Endothelial cell of umbilical vein (primary cell): ENCODE measurements around the gene PRPF19.

ENCODE experiments used
- EZH2 ChIP-seq: IDR thresholded peaks from 2 replicates; pipeline ENCODE4 v1.6.1; 2012; ENCODE audit warnings: borderline replicate concordance, low read depth, mild to moderate bottlenecking, moderate library complexity, low read length, inconsistent platforms; ENCODE audit not compliant: severe bottlenecking
- GATA2 ChIP-seq: IDR thresholded peaks from 2 replicates; pipeline ENCODE4 v1.7.0; 2011; ENCODE audit warnings: low read depth, mild to moderate bottlenecking, moderate library complexity, mixed read lengths, low read length; ENCODE audit not compliant: insufficient read length, insufficient read depth
- JUN ChIP-seq: IDR thresholded peaks from 2 replicates; pipeline ENCODE4 v1.6.1; 2011; ENCODE audit warnings: borderline replicate concordance, low read depth; ENCODE audit not compliant: insufficient read length, insufficient read depth
- MYC ChIP-seq: IDR thresholded peaks from one replicate; pipeline ENCODE4 v1.6.1; 2011; ENCODE audit warnings: mild to moderate bottlenecking, low read depth, low read length
- POLR2A ChIP-seq: IDR thresholded peaks from 2 replicates; pipeline ENCODE4 v1.6.1; 2012; ENCODE audit warnings: low read depth, mild to moderate bottlenecking, control low read depth, low read length
- POLR2AphosphoS5 ChIP-seq: IDR thresholded peaks from 2 replicates; pipeline ENCODE4 v1.6.1; 2012; ENCODE audit warnings: low read depth, mild to moderate bottlenecking, control low read depth, low read length, moderate library complexity; ENCODE audit not compliant: insufficient read depth
- TF ChIP-seq, protein P1 (sequence below), 2 donors: IDR thresholded peaks; 1 replicate in 1 of 2; 2 replicates in 1 of 2; pipeline ENCODE4 v1.5.1; 2011; ENCODE audit warnings: low read length in 2 of 2, mild to moderate bottlenecking in 2 of 2, moderate library complexity in 2 of 2, control low read depth in 1 of 2, inconsistent platforms in 1 of 2, low read depth in 1 of 2; ENCODE audit not compliant: insufficient read depth in 1 of 2; ENCODE audit errors: extremely low read depth in 1 of 2
- TF ChIP-seq, protein P2 (sequence below): IDR thresholded peaks from 2 replicates; pipeline ENCODE4 v1.6.1; 2011; ENCODE audit not compliant: insufficient read depth, insufficient read length

DNA sequence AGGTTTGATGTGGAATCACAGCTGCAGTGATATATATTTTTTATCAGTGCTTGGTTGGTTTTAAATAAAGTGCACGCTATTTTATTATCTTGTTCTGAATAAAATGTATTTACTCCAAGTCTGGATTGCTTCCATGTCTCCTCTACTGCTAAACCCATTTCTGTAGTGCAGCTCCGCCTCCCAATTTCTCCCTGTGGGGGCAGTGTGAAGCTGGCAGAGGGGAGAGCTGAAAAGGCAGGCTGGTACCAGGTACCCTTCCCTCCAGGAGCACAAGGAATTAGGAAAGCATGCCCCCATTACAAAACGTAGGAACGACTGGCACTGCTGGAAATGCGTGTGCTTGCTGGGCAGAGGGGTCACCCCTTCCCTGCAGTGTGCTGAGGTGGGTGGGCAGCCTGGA lies 16.9 kb upstream of the PRPF19 start:
- TF ChIP-seq, protein P1, sequence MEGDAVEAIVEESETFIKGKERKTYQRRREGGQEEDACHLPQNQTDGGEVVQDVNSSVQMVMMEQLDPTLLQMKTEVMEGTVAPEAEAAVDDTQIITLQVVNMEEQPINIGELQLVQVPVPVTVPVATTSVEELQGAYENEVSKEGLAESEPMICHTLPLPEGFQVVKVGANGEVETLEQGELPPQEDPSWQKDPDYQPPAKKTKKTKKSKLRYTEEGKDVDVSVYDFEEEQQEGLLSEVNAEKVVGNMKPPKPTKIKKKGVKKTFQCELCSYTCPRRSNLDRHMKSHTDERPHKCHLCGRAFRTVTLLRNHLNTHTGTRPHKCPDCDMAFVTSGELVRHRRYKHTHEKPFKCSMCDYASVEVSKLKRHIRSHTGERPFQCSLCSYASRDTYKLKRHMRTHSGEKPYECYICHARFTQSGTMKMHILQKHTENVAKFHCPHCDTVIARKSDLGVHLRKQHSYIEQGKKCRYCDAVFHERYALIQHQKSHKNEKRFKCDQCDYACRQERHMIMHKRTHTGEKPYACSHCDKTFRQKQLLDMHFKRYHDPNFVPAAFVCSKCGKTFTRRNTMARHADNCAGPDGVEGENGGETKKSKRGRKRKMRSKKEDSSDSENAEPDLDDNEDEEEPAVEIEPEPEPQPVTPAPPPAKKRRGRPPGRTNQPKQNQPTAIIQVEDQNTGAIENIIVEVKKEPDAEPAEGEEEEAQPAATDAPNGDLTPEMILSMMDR (IDR thresholded peaks at IDR 0.05; ENCODE audit: extremely low read depth in 1 of 2, insufficient read depth in 1 of 2, low read depth in 1 of 2, low read length in 2 of 2): no peak
- TF ChIP-seq, protein P2, sequence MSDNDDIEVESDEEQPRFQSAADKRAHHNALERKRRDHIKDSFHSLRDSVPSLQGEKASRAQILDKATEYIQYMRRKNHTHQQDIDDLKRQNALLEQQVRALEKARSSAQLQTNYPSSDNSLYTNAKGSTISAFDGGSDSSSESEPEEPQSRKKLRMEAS: no peak
- TF ChIP-seq POLR2AphosphoS5 (no peak), JUN (no peak), GATA2 (no peak), POLR2A (no peak), EZH2 (no peak), MYC (no peak)
